ENCODE results near the gene ZFAND5.

Gene ZFAND5

DNA sequence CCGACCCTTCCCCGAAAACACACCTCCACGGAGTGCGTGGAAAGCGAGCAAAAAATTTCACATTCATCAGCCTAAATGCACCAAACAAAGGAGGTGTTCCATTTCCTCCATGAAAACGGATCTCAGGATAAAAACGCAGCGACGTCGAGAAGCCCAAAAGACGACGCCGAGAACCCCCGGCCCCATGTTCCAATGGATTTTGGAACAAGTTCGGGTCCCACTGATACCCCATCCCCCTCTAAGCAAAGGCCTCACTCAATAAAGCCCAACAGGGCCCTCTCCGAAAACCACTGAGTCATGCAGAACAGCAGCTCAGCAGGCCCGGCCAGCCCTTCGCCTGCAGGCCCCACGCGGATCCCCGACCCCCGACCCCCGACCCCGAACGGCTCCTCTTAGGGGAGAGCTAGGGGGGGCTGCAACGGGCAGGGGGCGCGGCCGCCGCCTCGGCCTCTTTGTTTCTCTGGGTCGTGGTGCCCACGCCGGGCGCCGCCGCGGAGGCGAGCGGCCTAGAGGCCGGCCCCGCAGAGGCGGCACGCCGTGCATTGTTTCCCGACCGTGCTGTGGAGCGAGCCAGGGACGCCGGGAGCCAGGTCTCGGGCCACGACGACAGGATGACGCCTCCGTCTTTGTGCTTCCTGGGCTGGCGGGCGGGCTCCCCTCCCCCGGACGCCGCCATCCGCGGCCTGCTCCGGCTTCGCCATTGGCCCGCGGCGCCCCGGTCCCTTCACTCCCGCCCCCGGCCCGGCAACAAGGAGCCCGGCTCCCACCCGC lies 915 bp downstream of the ZFAND5 start:
- no peaks in the 10 kb centered on the region for H3K9me3 ChIP-seq (ENCODE audit: control extremely low read depth in 1 of 5, control insufficient read depth in 4 of 5, insufficient read depth in 2 of 5, low read depth in 1 of 5, low read length in 4 of 5)
- H3K27ac ChIP-seq (ENCODE audit: insufficient read depth in 1 of 2, low read depth in 1 of 2, low read length in 2 of 2, poor library complexity in 1 of 2, severe bottlenecking in 2 of 2) = peak overlapping the region; percentile 77 to 93
- ChIA-PET POLR2A (interaction anchor here (0.6 to 0.8 kb wide), 2 partner anchors 8 to 146 kb away, joined by 4 read pairs; no protein-coding TSS in a partner anchor), CTCF (interaction anchor here (0.8 kb wide), 1 partner anchor 166 kb away, joined by 3 read pairs; no protein-coding TSS in a partner anchor)
- no peaks in the 10 kb centered on the region for H3K27me3 ChIP-seq (replicated peaks in 2 of 5; ENCODE audit: control insufficient read depth in 4 of 5, insufficient read depth in 5 of 5, low read length in 4 of 5)
- DNase-seq = peak; percentile 52 to 79 (median 67)
- 0% methylated on average over 40 of the region's 73 CpGs for WGBS (ENCODE audit: insufficient coverage)
- peaks cover 9 to 23% (median 14%) of the 10 kb centered on the region in 4 experiments for H3K36me3 ChIP-seq (ENCODE audit: control insufficient read depth in 4 of 4, insufficient read depth in 4 of 4, low read length in 3 of 4)
- H3K4me3 ChIP-seq (ENCODE audit: control insufficient read depth in 1 of 7, extremely low read depth in 1 of 7, insufficient read depth in 4 of 7, low read depth in 2 of 7, low read length in 6 of 7) = peak overlapping the region; percentile 79 to 93 (median 90)
- H3K4me1 ChIP-seq (ENCODE audit: control extremely low read depth in 1 of 4, control insufficient read depth in 4 of 4, insufficient read depth in 4 of 4, low read length in 3 of 4) = peaks cover 26 to 40% (median 32%) of the 10 kb centered on the region in 4 experiments

DNA sequence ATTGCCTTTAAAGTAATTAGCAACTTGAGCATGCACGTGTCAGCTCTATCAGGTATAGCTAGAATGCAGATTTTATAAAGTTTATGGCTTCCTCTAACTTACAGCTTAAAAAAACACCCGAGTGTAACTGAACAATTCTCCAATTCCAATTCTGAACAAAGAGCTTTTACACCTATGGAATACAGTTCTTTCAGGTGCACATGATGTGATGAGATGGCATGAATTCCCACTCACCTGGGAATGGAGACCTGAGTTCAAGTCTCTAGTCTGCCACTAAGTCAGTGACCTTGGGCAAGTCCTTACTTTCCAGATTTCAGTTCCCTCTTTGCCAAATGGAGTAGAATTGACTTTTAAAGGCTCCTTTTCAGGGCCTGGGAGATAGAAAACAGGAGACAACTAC lies 1.8 kb downstream of the ZFAND5 start:
- Histone ChIP-seq H3K27me3 (replicated peaks in 2 of 5; ENCODE audit: control insufficient read depth in 4 of 5, insufficient read depth in 5 of 5, low read length in 4 of 5) (no peaks in the 10 kb centered on the region), H3K4me1 (ENCODE audit: control extremely low read depth in 1 of 4, control insufficient read depth in 4 of 4, insufficient read depth in 4 of 4, low read length in 3 of 4) (peaks cover 26 to 48% (median 32%) of the 10 kb centered on the region in 4 experiments), H3K36me3 (ENCODE audit: control insufficient read depth in 4 of 4, insufficient read depth in 4 of 4, low read length in 3 of 4) (peaks cover 9 to 31% (median 21%) of the 10 kb centered on the region in 4 experiments), H3K27ac (ENCODE audit: insufficient read depth in 1 of 2, low read depth in 1 of 2, low read length in 2 of 2, poor library complexity in 1 of 2, severe bottlenecking in 2 of 2) (peak overlapping the region; percentile 77 to 93), H3K9me3 (ENCODE audit: control extremely low read depth in 1 of 5, control insufficient read depth in 4 of 5, insufficient read depth in 2 of 5, low read depth in 1 of 5, low read length in 4 of 5) (no peaks in the 10 kb centered on the region), H3K4me3 (ENCODE audit: control insufficient read depth in 1 of 7, extremely low read depth in 1 of 7, insufficient read depth in 4 of 7, low read depth in 2 of 7, low read length in 6 of 7) (peak overlapping the region in 6 of 7 experiments; percentile 79 to 93 (median 90))
- ChIA-PET POLR2A (no interaction called here), CTCF (interaction anchor here (0.9 to 2.1 kb wide), 4 partner anchors 9 to 744 kb away, joined by 3 to 4 read pairs (median 3); no protein-coding TSS in a partner anchor)
- no CpG with 5 or more reads among the region's 2 CpGs for WGBS (ENCODE audit: insufficient coverage)
- DNase-seq = no peak

DNA sequence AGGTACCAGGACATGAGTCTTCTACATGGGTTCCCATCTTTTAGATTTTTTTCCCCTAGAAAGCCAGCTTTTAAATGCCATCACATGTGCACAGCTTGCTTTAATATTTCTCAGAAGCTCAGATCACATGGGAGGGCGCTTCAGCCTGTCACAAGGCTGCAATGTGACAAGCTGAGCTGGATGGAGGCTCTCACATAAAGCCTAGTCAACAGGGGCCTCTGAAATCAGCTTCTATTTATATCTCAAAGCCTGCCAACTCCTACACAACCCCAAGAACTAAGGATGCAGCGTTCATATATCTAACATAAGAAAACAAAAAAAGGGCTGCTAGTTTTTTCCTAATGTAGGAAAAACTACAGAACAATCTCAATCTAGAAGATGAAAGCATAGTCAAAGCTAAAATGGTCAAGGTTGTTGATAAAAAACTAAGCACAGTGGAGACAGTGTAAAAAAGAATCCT lies 2.3 kb downstream of the ZFAND5 start:
- peak overlapping the region; percentile 12 to 93 for H3K27ac ChIP-seq (ENCODE audit: insufficient read depth in 1 of 2, low read depth in 1 of 2, low read length in 2 of 2, poor library complexity in 1 of 2, severe bottlenecking in 2 of 2)
- H3K4me3 ChIP-seq (ENCODE audit: control insufficient read depth in 1 of 7, extremely low read depth in 1 of 7, insufficient read depth in 4 of 7, low read depth in 2 of 7, low read length in 6 of 7) = peak overlapping the region in 6 of 7 experiments; percentile 79 to 93 (median 90)
- no peaks in the 10 kb centered on the region for H3K9me3 ChIP-seq (ENCODE audit: control extremely low read depth in 1 of 5, control insufficient read depth in 4 of 5, insufficient read depth in 2 of 5, low read depth in 1 of 5, low read length in 4 of 5)
- CTCF ChIA-PET = interaction anchor here (0.9 to 2.1 kb wide), 5 partner anchors 8 to 745 kb away, joined by 3 to 4 read pairs (median 3); no protein-coding TSS in a partner anchor
- peaks cover 26 to 52% (median 34%) of the 10 kb centered on the region in 4 experiments for H3K4me1 ChIP-seq (ENCODE audit: control extremely low read depth in 1 of 4, control insufficient read depth in 4 of 4, insufficient read depth in 4 of 4, low read length in 3 of 4)
- WGBS (ENCODE audit: insufficient coverage) = 0% methylated on average over 1 of the region's 2 CpGs
- POLR2A ChIA-PET = interaction anchor here (0.5 kb wide), 1 partner anchor 69 kb away, joined by 4 read pairs; no protein-coding TSS in a partner anchor
- peaks cover 11 to 36% (median 25%) of the 10 kb centered on the region in 4 experiments for H3K36me3 ChIP-seq (ENCODE audit: control insufficient read depth in 4 of 4, insufficient read depth in 4 of 4, low read length in 3 of 4)
- peak; percentile 22 to 72 (median 68) for DNase-seq
- H3K27me3 ChIP-seq (replicated peaks in 2 of 5; ENCODE audit: control insufficient read depth in 4 of 5, insufficient read depth in 5 of 5, low read length in 4 of 5) = no peaks in the 10 kb centered on the region

DNA sequence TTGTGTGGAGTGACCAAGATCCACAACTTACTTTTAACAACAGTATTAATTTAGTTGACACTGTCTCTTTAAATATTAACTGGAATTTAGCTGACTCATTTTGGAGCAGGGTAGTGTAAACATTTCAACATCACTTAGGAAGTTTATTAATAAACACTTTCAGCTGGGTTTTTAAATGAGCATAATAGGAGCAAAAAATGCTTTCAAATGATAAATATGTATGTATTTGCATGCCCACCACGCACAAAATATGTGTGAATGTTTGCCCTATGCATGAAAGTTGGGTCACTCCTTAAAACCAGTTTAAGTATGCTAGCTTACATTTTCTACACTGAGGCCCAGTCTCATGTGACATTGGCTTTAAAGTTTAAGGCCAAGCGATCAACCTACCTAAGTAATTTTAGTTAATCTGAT lies 2.9 kb downstream of the ZFAND5 start:
- ChIA-PET CTCF (interaction anchor here (1.2 to 2.1 kb wide), 3 partner anchors 69 to 745 kb away, joined by 3 to 4 read pairs (median 3); no protein-coding TSS in a partner anchor), POLR2A (no interaction called here)
- 67% methylated on average over 1 of the region's 2 CpGs for WGBS (ENCODE audit: insufficient coverage)
- Histone ChIP-seq H3K4me1 (ENCODE audit: control extremely low read depth in 1 of 4, control insufficient read depth in 4 of 4, insufficient read depth in 4 of 4, low read length in 3 of 4) (peaks cover 32 to 58% (median 38%) of the 10 kb centered on the region in 4 experiments), H3K27me3 (replicated peaks in 2 of 5; ENCODE audit: control insufficient read depth in 4 of 5, insufficient read depth in 5 of 5, low read length in 4 of 5) (no peaks in the 10 kb centered on the region), H3K9me3 (ENCODE audit: control extremely low read depth in 1 of 5, control insufficient read depth in 4 of 5, insufficient read depth in 2 of 5, low read depth in 1 of 5, low read length in 4 of 5) (no peaks in the 10 kb centered on the region), H3K27ac (ENCODE audit: insufficient read depth in 1 of 2, low read depth in 1 of 2, low read length in 2 of 2, poor library complexity in 1 of 2, severe bottlenecking in 2 of 2) (peak overlapping the region; percentile 12 to 93), H3K36me3 (ENCODE audit: control insufficient read depth in 4 of 4, insufficient read depth in 4 of 4, low read length in 3 of 4) (peaks cover 11 to 42% (median 26%) of the 10 kb centered on the region in 4 experiments), H3K4me3 (ENCODE audit: control insufficient read depth in 1 of 7, extremely low read depth in 1 of 7, insufficient read depth in 4 of 7, low read depth in 2 of 7, low read length in 6 of 7) (peak overlapping the region in 5 of 7 experiments; percentile 79 to 93 (median 91))
- peak in 1 of 3 donors; percentile 19 for DNase-seq

DNA sequence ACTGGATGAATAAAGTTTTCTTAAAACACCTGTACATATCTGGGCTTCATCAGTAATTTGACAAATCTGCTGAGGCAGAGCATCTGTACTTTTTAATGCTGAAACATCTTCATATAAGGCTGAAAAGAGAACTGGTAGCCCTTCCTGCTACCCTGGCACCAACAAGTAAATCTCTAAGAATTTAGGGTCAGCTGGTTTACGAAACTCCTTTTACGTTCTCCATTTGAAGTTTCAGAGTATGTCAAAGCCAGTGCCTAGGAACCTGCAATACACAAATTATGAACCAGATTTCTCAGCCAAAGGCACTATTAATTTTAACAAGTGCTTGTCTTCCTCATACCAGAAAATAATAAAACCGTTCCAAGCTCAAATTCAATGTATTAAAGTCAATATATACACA lies 3.8 kb downstream of the ZFAND5 start:
- DNase-seq = no peak
- Histone ChIP-seq H3K4me1 (ENCODE audit: control extremely low read depth in 1 of 4, control insufficient read depth in 4 of 4, insufficient read depth in 4 of 4, low read length in 3 of 4) (peaks cover 38 to 67% (median 45%) of the 10 kb centered on the region in 4 experiments), H3K9me3 (ENCODE audit: control extremely low read depth in 1 of 5, control insufficient read depth in 4 of 5, insufficient read depth in 2 of 5, low read depth in 1 of 5, low read length in 4 of 5) (no peaks in the 10 kb centered on the region), H3K27ac (ENCODE audit: insufficient read depth in 1 of 2, low read depth in 1 of 2, low read length in 2 of 2, poor library complexity in 1 of 2, severe bottlenecking in 2 of 2) (no peak overlapping the region), H3K4me3 (ENCODE audit: control insufficient read depth in 1 of 7, extremely low read depth in 1 of 7, insufficient read depth in 4 of 7, low read depth in 2 of 7, low read length in 6 of 7) (peak overlapping the region in 1 of 7 experiments; percentile 35), H3K36me3 (ENCODE audit: control insufficient read depth in 4 of 4, insufficient read depth in 4 of 4, low read length in 3 of 4) (peaks cover 14 to 51% (median 30%) of the 10 kb centered on the region in 4 experiments), H3K27me3 (replicated peaks in 2 of 5; ENCODE audit: control insufficient read depth in 4 of 5, insufficient read depth in 5 of 5, low read length in 4 of 5) (no peaks in the 10 kb centered on the region)
- WGBS (ENCODE audit: insufficient coverage) = 63% methylated on average over 2 of the region's 3 CpGs
- ChIA-PET POLR2A (no interaction called here), CTCF (no interaction called here)

DNA sequence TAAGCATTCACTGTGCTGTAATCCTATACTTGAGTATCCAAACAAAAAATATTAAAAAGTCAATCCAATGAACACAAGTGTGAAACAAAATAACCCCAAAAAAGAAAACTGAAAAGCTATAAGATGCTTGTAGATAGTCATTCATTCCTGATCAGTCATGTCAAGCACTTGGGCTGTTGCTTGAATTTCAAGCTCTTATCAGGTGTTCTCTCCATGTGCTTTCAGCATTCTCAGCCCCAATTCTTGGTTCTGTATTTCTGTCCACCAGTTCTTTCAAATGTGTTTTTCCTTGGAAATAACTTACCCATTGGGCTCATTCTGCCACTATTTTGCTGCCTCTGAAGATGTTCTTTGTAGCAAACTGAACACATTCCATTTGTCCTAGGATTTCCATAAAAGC lies 4.7 kb downstream of the ZFAND5 start:
- no peak for DNase-seq
- H3K27ac ChIP-seq (ENCODE audit: insufficient read depth in 1 of 2, low read depth in 1 of 2, low read length in 2 of 2, poor library complexity in 1 of 2, severe bottlenecking in 2 of 2) = no peak overlapping the region
- H3K4me1 ChIP-seq (ENCODE audit: control extremely low read depth in 1 of 4, control insufficient read depth in 4 of 4, insufficient read depth in 4 of 4, low read length in 3 of 4) = peaks cover 33 to 64% (median 42%) of the 10 kb centered on the region in 4 experiments
- H3K9me3 ChIP-seq (ENCODE audit: control extremely low read depth in 1 of 5, control insufficient read depth in 4 of 5, insufficient read depth in 2 of 5, low read depth in 1 of 5, low read length in 4 of 5) = no peaks in the 10 kb centered on the region
- CTCF ChIA-PET = no interaction called here
- no peak overlapping the region for H3K4me3 ChIP-seq (ENCODE audit: control insufficient read depth in 1 of 7, extremely low read depth in 1 of 7, insufficient read depth in 4 of 7, low read depth in 2 of 7, low read length in 6 of 7)
- no peaks in the 10 kb centered on the region for H3K27me3 ChIP-seq (replicated peaks in 2 of 5; ENCODE audit: control insufficient read depth in 4 of 5, insufficient read depth in 5 of 5, low read length in 4 of 5)
- peaks cover 15 to 60% (median 34%) of the 10 kb centered on the region in 4 experiments for H3K36me3 ChIP-seq (ENCODE audit: control insufficient read depth in 4 of 4, insufficient read depth in 4 of 4, low read length in 3 of 4)
- POLR2A ChIA-PET = no interaction called here

All from common myeloid progenitor, CD34-positive (primary cell).